HepG2 (cell line): Measurements from ENCODE around the gene OPRL1. TPM values are rescaled to one million over a fixed set of nuclear protein-coding genes. Genes with fewer than 3 reads are reported as not detected.

Source experiments
- AKAP8 ChIP-seq: sonication (generic); formaldehyde crosslinking; IDR thresholded peaks from 2 replicates; pipeline ENCODE4 v1.5.1; 2020; ENCODE audit warnings: mild to moderate bottlenecking, missing genetic modification reagents
- ARHGAP35 ChIP-seq: sonication (generic); formaldehyde crosslinking; IDR thresholded peaks from 2 replicates; pipeline ENCODE4 v1.9.0; 2022; ENCODE audit warnings: mild to moderate bottlenecking, inconsistent platforms, moderate library complexity, missing genetic modification reagents, borderline replicate concordance
- FOSL1 ChIP-seq: sonication (generic); formaldehyde crosslinking; IDR thresholded peaks from 2 replicates; pipeline ENCODE4 v1.9.0; 2021; ENCODE audit warnings: missing genetic modification reagents, borderline replicate concordance
- GFI1 ChIP-seq: sonication (generic); formaldehyde crosslinking; IDR thresholded peaks from 2 replicates; pipeline ENCODE4 v1.5.0; 2020; ENCODE audit warnings: missing genetic modification reagents, mild to moderate bottlenecking, borderline replicate concordance
- HNRNPUL1 ChIP-seq: fragments of 200-400 bp; formaldehyde crosslinking; IDR thresholded peaks from 2 replicates; pipeline ENCODE4 v1.6.1; 2017; ENCODE audit warnings: low read depth, mild to moderate bottlenecking, low read length, moderate library complexity
- KLF6 ChIP-seq: IDR thresholded peaks from 2 replicates; pipeline ENCODE4 v1.8.0; 2016; ENCODE audit warnings: missing biosample characterization, missing genetic modification reagents
- MAZ ChIP-seq, 2 experiments: sonication (generic) in 1 of 2; formaldehyde crosslinking in 1 of 2; IDR thresholded peaks; 2 replicates each; pipeline versions ENCODE4 v1.5.0 to v1.6.1; 2012 to 2020; ENCODE audit warnings: low read depth in 2 of 2, mild to moderate bottlenecking in 2 of 2, borderline replicate concordance in 1 of 2, improper control_type of control experiment in 1 of 2, low read length in 1 of 2, missing genetic modification reagents in 1 of 2, moderate library complexity in 1 of 2
- MIER3 ChIP-seq: IDR thresholded peaks from 2 replicates; pipeline ENCODE4 v1.6.1; 2016; ENCODE audit warnings: missing compliant biosample characterization, borderline replicate concordance
- MTF2 ChIP-seq: sonication (generic); formaldehyde crosslinking; IDR thresholded peaks from 2 replicates; pipeline ENCODE4 v1.5.0; 2020; ENCODE audit warnings: missing genetic modification reagents, borderline replicate concordance
- MXD3 ChIP-seq: IDR thresholded peaks from 2 replicates; pipeline ENCODE4 v1.6.1; 2016; ENCODE audit warnings: mild to moderate bottlenecking, missing biosample characterization, missing genetic modification reagents
- NFAT5 ChIP-seq: sonication (generic); formaldehyde crosslinking; IDR thresholded peaks from 2 replicates; pipeline ENCODE4 v1.4.0; 2020; ENCODE audit warnings: missing genetic modification reagents
- PCBP2 ChIP-seq: fragments of 200-400 bp; formaldehyde crosslinking; optimal IDR thresholded peaks from 2 replicates; pipeline ENCODE3; 2018; ENCODE audit warnings: low read length, low read depth; ENCODE audit not compliant: poor library complexity, severe bottlenecking
- RERE ChIP-seq: IDR thresholded peaks from 2 replicates; pipeline ENCODE4 v1.6.1; 2016; ENCODE audit warnings: low read depth, missing genetic modification reagents, missing compliant biosample characterization
- SRF ChIP-seq: IDR thresholded peaks from 2 replicates; pipeline ENCODE4 v1.6.1; 2011; ENCODE audit warnings: mild to moderate bottlenecking, low read depth, low read length, moderate library complexity
- TBL1XR1 ChIP-seq: fragments of 150-350 bp; IDR thresholded peaks from 2 replicates; pipeline ENCODE4 v1.6.1; 2014; ENCODE audit warnings: borderline replicate concordance, low read length; ENCODE audit not compliant: partially characterized antibody
- THAP7 ChIP-seq: sonication (generic); formaldehyde crosslinking; IDR thresholded peaks from 2 replicates; pipeline ENCODE4 v1.8.1; 2023; ENCODE audit warnings: mild to moderate bottlenecking, missing genetic modification reagents
- ZMYM2 ChIP-seq: sonication (generic); formaldehyde crosslinking; IDR thresholded peaks from 2 replicates; pipeline ENCODE4 v1.8.0; 2022; ENCODE audit warnings: mild to moderate bottlenecking, missing genetic modification reagents
- ZNF598 ChIP-seq: sonication (generic); formaldehyde crosslinking; IDR thresholded peaks from 2 replicates; pipeline ENCODE4 v1.5.1; 2020; ENCODE audit warnings: mild to moderate bottlenecking, missing genetic modification reagents, borderline replicate concordance
- ZNF7 ChIP-seq: IDR thresholded peaks from 2 replicates; pipeline ENCODE4 v1.6.1; 2016; ENCODE audit warnings: missing biosample characterization, missing genetic modification reagents
- polyA plus RNA-seq, 8 experiments: library from polyadenylated mRNA; depleted of rRNA in 3 of 8; stranded (reverse) in 7 of 8; unstranded in 1 of 8; fragments of >200 nt; fragmentation: Illumina TruSeq in 4 of 8; extraction: Trizol in 4 of 8; gene quantifications; 2 replicates each; pipeline versions ENCODE4 v1.2.1 to v1.2.3, GENCODE V29; 2011 to 2016; ENCODE audit warnings: low read depth in 4 of 8, missing spikeins in 1 of 8, mixed read lengths in 1 of 8; ENCODE audit not compliant: insufficient read depth in 1 of 8
- total RNA-seq, 5 experiments: library from RNA; depleted of rRNA; stranded (reverse); fragments of >200 nt; fragmentation: Illumina TruSeq; extraction: Trizol; gene quantifications; 2 replicates each; pipeline ENCODE4 v1.2.3, GENCODE V29; 2016; ENCODE audit warnings: low read depth in 1 of 5

OPRL1 gene
- total and polyA plus RNA-seq, 2 of the 13 experiments (the other 11 are each of a cell fraction or from before 2014, with no cell fraction given) = 0.35 to 0.71 TPM

- TF ChIP-seq THAP7 (no peak), MAZ (IDR thresholded peaks at IDR 0.05; ENCODE audit: borderline replicate concordance, low read depth, low read length) (no peak), MAZ (CRISPR knock-in tag; IDR thresholded peaks at IDR 0.05; ENCODE audit: low read depth) (no peak), RERE (CRISPR knock-in tag) (no peak), ZNF7 (CRISPR knock-in tag) (no peak), ZNF598 (CRISPR knock-in tag) (0 out of 2 replicates have a peak, but pooled peaks have one; percentile 15), KLF6 (CRISPR knock-in tag) (no peak), GFI1 (CRISPR knock-in tag) (no peak), FOSL1 (CRISPR knock-in tag) (no peak), MTF2 (CRISPR knock-in tag) (no peak), NFAT5 (CRISPR knock-in tag) (no peak), PCBP2 (no peak), TBL1XR1 (no peak), AKAP8 (CRISPR knock-in tag) (peak; percentile 17), ZMYM2 (CRISPR knock-in tag) (no peak), HNRNPUL1 (no peak), ARHGAP35 (0 out of 2 replicates have a peak, but pooled peaks have one; percentile 8), MXD3 (CRISPR knock-in tag) (no peak), MIER3 (CRISPR knock-in tag) (no peak), SRF (no peak)
Measured at GRCh38 chr20:64065974-64066343, 13.9 kb upstream of the OPRL1 start (continued).
